HG03575 (cell line): Measurements from ENCODE around the gene PPIG.
"Not testable (repeated sequence)": the region's sequence is repeated elsewhere in the genome, so short reads cannot be mapped to it uniquely, and the experiment has no call there.

ENCODE experiments used
- ATAC-seq: cut with Tn5 transposase; IDR thresholded peaks from one replicate; pipeline ENCODE4 v1.9.1; 2021; ENCODE audit not compliant: unreplicated experiment, insufficient number of reproducible peaks, low FRiP score; ENCODE audit errors: extremely low read depth

Gene PPIG

DNA sequence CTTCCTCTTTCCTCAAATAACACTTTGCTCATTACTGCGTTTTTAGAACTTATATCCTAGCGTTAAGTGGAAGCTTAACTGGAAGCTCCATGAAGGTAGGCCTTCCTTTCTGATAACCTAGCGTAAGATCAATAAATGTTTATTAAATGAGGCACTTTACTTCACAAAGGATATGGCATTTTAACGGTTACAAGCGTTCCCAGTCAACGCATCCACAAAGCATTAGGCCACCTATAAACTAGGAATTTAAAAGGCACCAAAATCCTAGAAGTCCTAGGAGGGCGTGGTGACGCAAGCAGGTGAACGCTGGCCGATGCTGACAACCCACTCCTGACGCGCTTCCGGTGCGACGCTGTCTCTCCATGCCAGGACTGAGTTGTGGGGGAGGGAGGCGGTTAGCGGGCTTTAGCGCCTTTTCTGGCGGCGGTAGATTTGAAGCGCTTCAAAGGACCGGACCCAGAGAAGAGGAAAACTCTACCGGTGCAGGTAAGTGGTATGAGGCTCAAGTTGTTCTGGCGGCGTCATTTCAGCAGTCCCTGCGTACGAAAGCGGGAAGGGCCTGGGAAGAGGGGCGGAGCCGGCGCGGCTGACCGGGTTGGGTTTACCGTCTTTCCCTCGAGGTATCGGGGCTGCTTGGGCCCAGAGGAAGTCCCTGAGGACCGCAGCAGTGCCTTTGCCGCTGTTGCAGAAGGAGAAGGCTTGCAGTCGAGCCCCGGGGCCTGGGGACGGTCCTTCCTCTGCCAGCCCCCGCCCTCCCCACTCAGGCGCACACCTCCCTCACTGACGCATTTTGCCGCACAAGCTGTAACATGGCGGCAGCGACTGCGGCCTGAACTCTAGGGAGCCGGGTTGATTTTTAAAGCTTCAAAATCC, at the start of gene PPIG:
PPIG (plus strand) TSS at position 347 of the 873 bp plus-strand sequence. CDS start 19,691 bp downstream, outside the sequence.
- peak; percentile 66 for ATAC-seq

DNA sequence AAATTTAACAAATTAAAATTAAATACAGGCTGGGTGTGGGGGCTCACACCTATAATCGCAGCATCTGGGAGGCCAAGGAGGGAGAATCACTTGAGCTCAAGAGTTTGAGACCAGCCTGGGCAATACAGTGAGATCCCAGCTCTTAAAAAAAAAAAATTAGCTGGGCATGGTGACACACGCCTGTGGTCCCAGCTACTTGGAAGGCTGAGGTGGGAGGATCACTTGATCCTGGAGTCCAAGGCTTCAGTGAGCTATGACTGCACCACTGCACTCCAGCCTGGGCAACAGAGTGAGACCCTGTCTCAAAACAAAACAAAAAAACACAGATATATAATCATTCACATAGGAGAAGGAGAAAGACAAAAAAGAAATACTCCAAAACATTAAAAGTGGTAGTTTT, 44.7 kb upstream of the PPIG start:
- ATAC-seq = not testable (repeated sequence)

DNA sequence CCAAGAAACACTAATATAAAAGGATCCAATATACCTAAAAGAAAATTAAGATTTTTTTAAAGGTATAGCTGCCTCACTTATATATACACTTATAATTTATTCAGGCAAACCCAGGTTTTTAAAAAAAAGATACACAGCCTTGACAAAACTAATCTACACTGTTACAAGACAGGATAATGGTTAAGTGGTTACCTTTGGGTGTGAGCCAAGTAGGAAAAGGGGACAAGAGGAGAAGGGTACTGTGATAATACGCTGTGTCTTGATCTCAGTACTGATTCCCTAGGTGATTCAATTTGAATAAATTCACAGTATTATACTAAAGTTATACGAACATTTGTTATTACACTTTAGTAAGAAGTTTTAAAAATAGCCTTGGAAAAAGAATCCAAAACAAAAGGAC, 44.0 kb upstream of the PPIG start:
- no peak for ATAC-seq

GRCh38 chr2:169542433-169542832, 41.7 kb upstream of the PPIG start:
- ATAC-seq = no peak

DNA sequence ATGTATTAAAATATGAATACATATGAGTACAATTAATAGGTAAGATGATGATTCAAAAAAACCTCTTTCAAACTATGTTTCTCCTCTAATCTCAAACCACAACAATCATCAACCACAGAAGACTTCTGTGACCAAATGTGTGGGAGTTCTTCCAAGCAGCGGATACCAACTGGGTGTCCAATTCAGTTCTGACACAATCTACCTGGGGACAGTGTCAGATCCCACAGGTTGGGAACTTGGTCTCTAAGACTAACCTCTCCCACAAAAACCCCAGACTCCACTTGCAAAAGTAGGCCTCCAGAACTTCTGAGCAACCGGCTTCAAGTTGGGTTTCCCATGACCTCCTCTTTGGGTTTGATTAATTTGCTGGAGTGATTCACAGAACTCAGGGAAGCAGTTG, 37.4 kb upstream of the PPIG start:
- ATAC-seq = no peak

- ATAC-seq = no peak
These were observed 22.8 kb upstream of the PPIG start for GRCh38 chr2:169561364-169561763.

- ATAC-seq = not testable (repeated sequence)
These were observed 22.1 kb upstream of the PPIG start for GRCh38 chr2:169562084-169562483.

DNA sequence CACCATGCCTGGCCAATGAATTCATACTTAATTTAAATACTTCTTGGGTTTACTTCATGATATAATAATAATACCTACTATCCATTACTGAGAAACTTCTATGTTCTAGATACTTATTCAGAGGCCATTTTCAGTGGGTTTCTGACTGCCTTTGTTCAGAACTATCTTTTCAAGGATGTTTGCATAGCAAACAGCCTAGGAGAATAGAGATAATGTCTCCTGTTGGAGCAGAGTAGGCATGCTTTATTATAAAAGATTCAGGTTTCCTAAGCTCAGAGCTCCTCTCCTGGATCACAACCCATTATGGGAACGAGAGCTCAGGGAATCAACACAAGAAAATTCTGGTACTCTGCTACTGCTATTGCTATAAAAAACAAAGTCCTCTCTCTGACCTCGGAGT, 21.6 kb upstream of the PPIG start:
- no peak for ATAC-seq

DNA sequence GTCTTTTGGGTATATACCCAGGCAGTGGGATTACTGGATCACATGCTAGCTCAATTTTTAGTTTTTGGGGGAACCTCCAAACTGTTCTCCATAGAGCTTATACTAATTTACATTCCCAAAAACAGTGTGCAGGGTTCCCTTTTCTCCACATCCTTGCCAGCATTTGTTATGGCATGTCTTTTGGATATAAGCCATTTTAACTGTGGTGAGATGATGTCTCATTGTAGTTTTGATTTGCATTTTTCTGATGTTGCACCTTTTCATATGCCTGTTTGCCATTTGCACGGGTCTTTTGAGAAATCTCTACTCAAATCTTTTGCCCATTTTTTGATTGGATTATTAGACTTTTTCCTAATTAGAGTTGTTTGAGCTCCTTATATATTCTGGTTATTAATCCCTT, 18.5 kb upstream of the PPIG start:
- no peak for ATAC-seq

- no peak for ATAC-seq
These were observed 14.2 kb upstream of the PPIG start for GRCh38 chr2:169569948-169570347.

- ATAC-seq = not testable (repeated sequence)
These were observed 13.4 kb upstream of the PPIG start for GRCh38 chr2:169570752-169571151.

- ATAC-seq = no peak
These were observed 12.6 kb upstream of the PPIG start for GRCh38 chr2:169571571-169571970.

- ATAC-seq = no peak
These were observed 12.0 kb upstream of the PPIG start for GRCh38 chr2:169572189-169572588.

DNA sequence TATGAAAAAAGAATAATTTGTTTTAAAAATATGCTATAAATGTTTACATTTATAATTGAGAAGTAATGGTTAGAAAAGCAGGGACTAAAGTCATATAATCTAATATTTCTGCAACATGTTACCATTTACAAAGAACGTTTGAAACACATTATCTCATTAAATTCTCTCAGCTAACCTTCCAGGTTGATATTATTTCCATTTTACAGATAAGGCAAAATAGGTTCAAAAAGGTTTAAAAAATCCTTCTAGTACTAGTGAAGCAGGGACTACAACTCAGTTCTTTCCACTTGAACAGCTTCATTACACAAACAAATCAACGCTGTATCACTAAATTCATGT, 11.4 kb upstream of the PPIG start:
- no peak for ATAC-seq

DNA sequence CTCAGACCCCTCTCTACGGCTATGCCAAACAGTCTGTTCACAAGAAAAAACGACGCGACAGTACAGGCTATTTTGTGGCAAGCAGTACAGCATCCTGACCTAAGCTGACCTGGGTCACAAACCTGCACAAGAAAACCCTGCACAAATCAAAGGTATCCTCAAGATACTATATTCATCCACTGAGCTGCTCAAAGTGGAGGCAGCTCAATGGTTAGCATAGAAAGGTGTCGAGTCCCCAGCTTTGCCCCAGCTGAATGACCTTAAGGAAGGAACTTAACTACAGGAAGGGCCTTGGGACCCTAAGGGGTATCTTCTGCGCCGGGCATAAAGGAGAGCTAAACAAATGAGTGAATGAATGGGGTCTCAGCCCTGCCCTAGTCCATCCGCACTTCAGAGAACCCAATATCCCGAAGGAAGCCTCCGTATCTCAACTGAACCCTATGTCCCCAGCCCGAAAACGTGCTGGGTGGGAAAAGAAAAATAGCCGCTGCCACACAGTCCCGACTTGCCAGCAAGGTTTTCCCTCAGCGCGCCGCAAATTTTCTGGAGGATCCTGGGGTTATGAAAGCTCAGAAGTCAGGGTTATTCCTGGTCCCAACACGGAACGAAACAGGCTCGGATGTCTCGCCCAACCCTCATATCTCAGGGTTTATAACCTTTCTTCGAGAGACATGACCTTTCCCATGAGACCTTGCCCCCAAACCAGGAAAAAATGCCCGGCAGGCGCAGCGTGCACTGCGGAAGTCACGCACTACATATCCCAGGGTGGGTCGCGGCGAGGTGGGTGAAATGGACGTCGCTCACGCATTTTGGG, 10.8 kb upstream of the PPIG start, which contains the start of gene FASTKD1:
FASTKD1 (minus strand) TSS at position 706 of the 814 bp plus-strand sequence. CDS start 1,836 bp downstream, outside the sequence.
- peak; percentile 97 for ATAC-seq

- ATAC-seq = no peak
These were observed 10.2 kb upstream of the PPIG start for GRCh38 chr2:169573974-169574299.

GRCh38 chr2:169574539-169574938, 9.6 kb upstream of the PPIG start:
- not testable (repeated sequence) for ATAC-seq

DNA sequence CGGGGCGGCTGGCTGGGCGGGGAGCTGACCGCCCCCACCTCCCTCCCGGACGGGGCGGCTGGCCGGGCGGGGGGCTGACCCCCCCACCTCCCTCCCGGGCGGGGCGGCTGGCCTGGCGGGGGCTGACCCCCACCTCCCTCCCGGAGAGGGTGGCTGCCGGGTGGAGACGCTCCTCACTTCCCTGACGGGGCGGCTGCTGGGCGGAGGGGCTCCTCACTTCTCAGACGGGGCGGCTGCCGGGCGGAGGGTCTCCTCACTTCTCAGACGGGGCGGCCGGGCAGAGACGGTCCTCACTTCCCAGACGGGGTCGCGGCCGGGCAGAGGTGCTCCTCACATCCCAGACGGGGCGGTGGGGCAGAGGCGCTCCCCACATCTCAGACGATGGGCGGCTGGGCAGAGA, 8.9 kb upstream of the PPIG start:
- not testable (repeated sequence) for ATAC-seq

DNA sequence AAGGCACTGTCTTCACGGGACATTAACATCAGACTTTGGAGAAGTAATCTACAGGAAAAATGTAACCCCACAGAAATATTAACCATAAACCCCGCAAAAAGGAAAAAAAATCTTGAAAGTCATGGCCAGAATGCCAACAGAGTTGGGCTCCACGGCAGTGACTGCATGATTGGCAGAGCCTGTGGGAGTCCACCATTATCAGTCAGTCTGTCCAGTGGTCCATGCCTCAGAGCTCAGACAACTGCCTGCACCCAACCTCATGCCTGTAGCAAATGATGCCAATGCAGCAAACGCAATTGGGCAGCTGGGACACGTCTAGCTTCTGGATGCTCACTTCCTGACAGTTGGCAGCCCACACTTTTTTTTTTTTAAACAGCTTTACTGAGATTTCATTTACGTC, 5.1 kb upstream of the PPIG start:
- no peak for ATAC-seq
